Neural progenitor cell (in vitro differentiated cells): ENCODE measurements around the gene RPS2. TPM values are rescaled to one million over a fixed set of nuclear protein-coding genes. Genes with fewer than 3 reads are reported as not detected.
A peak's percentile ranks its signal among the peaks of the same experiment; 100 is the strongest.

Experiments
- DNase-seq: peaks from one replicate; pipeline ENCODE4 v3.0.0-alpha.2; 2016; ENCODE audit warnings: low spot score
- H2AFZ ChIP-seq: fragments of 200-600 bp; sonication (generic); replicated peaks from 2 replicates; pipeline ENCODE4 v1.6.1; 2016; ENCODE audit warnings: antibody characterized with exemption
- H3F3A ChIP-seq: fragments of 200-600 bp; sonication (generic); 2 replicates; pipeline ENCODE4 v1.6.1; 2016; ENCODE audit warnings: antibody characterized with exemption, low read depth
- H3K27ac ChIP-seq: fragments of 200-600 bp; sonication (generic); 2 replicates; pipeline ENCODE4 v1.5.1; 2016; ENCODE audit warnings: mild to moderate bottlenecking
- H3K27me3 ChIP-seq: fragments of 200-600 bp; sonication (generic); 2 replicates; pipeline ENCODE4 v1.6.1; 2016; ENCODE audit warnings: mild to moderate bottlenecking, moderate library complexity
- H3K36me3 ChIP-seq: fragments of 200-600 bp; sonication (generic); 2 replicates; pipeline ENCODE4 v1.5.1; 2016
- H3K4me1 ChIP-seq: fragments of 200-600 bp; sonication (generic); 2 replicates; pipeline ENCODE4 v1.6.1; 2016; ENCODE audit warnings: mixed run types
- H3K4me2 ChIP-seq: fragments of 200-600 bp; sonication (generic); 2 replicates; pipeline ENCODE4 v1.6.1; 2016
- H3K4me3 ChIP-seq: fragments of 200-600 bp; sonication (generic); 2 replicates; pipeline ENCODE4 v1.5.1; 2016
- H3K79me2 ChIP-seq: fragments of 200-600 bp; sonication (generic); 2 replicates; pipeline ENCODE4 v1.6.1; 2016; ENCODE audit warnings: low read depth
- H3K9ac ChIP-seq: fragments of 200-600 bp; sonication (generic); 2 replicates; pipeline ENCODE4 v1.6.1; 2016
- H3K9me3 ChIP-seq: fragments of 200-600 bp; sonication (generic); 2 replicates; pipeline ENCODE4 v1.5.1; 2016; ENCODE audit warnings: low read depth
- H4K20me1 ChIP-seq: fragments of 200-600 bp; sonication (generic); 2 replicates; pipeline ENCODE4 v1.6.1; 2016; ENCODE audit warnings: low read depth
- H3K27ac Mint-ChIP-seq: 3 replicates; pipeline ENCODE4 v1.8.0; 2021; ENCODE audit warnings: mixed read lengths
- H3K27me3 Mint-ChIP-seq: 2 replicates; pipeline ENCODE4 v1.8.0; 2022; ENCODE audit warnings: low read depth, mild to moderate bottlenecking, inconsistent platforms, moderate library complexity, mixed read lengths; ENCODE audit not compliant: insufficient read depth
- H3K36me3 Mint-ChIP-seq: 3 replicates; pipeline ENCODE4 v1.8.0; 2021; ENCODE audit warnings: mixed read lengths
- H3K4me1 Mint-ChIP-seq: 3 replicates; pipeline ENCODE4 v1.8.0; 2021; ENCODE audit warnings: mixed read lengths
- H3K4me3 Mint-ChIP-seq: 3 replicates; pipeline ENCODE4 v1.8.0; 2021; ENCODE audit warnings: mild to moderate bottlenecking, moderate library complexity, mixed read lengths
- H3K9me3 Mint-ChIP-seq: 3 replicates; pipeline ENCODE4 v1.8.0; 2020; ENCODE audit warnings: mixed read lengths
- EZH2 ChIP-seq: fragments of 200-600 bp; sonication (generic); IDR thresholded peaks from 2 replicates; pipeline ENCODE4 v1.6.1; 2017; ENCODE audit warnings: antibody characterized with exemption, mild to moderate bottlenecking, moderate library complexity
- EZH2phosphoT487 ChIP-seq: fragments of 200-600 bp; sonication (generic); IDR thresholded peaks from 2 replicates; pipeline ENCODE4 v1.6.1; 2017; ENCODE audit warnings: antibody characterized with exemption
- total RNA-seq: library from RNA; depleted of rRNA; stranded (reverse); fragments of >200 nt; gene quantifications from 2 replicates; pipeline ENCODE4 v1.2.3, GENCODE V29; 2015; ENCODE audit warnings: low replicate concordance
- TF ChIP-seq, protein P1 (sequence below): fragments of 200-600 bp; sonication (generic); IDR thresholded peaks from 2 replicates; pipeline ENCODE4 v1.5.1; 2017; ENCODE audit warnings: antibody characterized with exemption, mild to moderate bottlenecking

The RPS2 gene
- total RNA-seq, 1 donor from 2014 or later, result 3,079 TPM

DNA sequence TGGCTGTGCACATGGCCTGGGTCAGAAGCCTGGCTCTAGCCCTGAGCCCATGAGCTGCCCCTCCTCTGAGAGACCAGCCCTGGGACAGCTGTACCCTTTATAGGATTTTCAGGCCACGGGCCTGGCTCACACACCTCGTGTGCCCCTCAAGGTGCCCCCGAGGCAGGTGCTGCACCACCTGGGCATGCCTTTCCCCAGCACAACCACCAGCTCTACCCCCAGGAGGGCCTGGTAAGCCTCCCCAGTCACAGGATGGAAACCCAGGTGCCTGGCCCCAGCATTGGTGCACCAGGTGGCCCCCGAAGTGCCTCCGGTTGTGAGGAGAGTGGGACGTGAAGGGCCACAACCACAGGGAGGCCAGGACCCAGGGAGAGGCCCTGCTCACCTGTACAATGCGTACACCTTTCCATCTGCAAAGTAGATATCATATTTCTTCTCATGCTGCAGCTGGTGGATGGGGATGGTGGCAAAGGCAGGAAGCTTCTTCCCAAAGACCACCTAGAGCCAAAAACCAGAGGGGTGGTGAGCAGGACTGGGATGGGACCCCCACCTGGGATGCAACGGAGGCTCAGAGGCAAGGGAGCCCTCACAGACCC is 38.7 kb upstream of the RPS2 start:
- TF ChIP-seq, protein P1, sequence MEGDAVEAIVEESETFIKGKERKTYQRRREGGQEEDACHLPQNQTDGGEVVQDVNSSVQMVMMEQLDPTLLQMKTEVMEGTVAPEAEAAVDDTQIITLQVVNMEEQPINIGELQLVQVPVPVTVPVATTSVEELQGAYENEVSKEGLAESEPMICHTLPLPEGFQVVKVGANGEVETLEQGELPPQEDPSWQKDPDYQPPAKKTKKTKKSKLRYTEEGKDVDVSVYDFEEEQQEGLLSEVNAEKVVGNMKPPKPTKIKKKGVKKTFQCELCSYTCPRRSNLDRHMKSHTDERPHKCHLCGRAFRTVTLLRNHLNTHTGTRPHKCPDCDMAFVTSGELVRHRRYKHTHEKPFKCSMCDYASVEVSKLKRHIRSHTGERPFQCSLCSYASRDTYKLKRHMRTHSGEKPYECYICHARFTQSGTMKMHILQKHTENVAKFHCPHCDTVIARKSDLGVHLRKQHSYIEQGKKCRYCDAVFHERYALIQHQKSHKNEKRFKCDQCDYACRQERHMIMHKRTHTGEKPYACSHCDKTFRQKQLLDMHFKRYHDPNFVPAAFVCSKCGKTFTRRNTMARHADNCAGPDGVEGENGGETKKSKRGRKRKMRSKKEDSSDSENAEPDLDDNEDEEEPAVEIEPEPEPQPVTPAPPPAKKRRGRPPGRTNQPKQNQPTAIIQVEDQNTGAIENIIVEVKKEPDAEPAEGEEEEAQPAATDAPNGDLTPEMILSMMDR, result no peak
- no peak for TF ChIP-seq EZH2phosphoT487
- no peak for TF ChIP-seq EZH2
- Mint-ChIP-seq H3K9me3 (no peaks in the 10 kb centered on the region), H3K27ac (no peak overlapping the region), H3K4me3 (peak overlapping the region; percentile 58), H3K36me3 (peaks cover 2% of the 10 kb centered on the region), H3K4me1 (peaks cover 21% of the 10 kb centered on the region), H3K27me3 (no peaks in the 10 kb centered on the region)
- Histone ChIP-seq H3K79me2 (peaks cover 41% of the 10 kb centered on the region), H3K4me1 (peaks cover 10% of the 10 kb centered on the region), H3K4me3 (no peak overlapping the region), H3K27ac (no peak overlapping the region), H3K9ac (no peak overlapping the region), H3F3A (peaks cover 16% of the 10 kb centered on the region), H2AFZ (no peak overlapping the region), H4K20me1 (peaks cover 57% of the 10 kb centered on the region), H3K4me2 (no peak overlapping the region), H3K36me3 (no peaks in the 10 kb centered on the region), H3K9me3 (no peaks in the 10 kb centered on the region), H3K27me3 (no peaks in the 10 kb centered on the region)
- peak; percentile 1 for DNase-seq

DNA sequence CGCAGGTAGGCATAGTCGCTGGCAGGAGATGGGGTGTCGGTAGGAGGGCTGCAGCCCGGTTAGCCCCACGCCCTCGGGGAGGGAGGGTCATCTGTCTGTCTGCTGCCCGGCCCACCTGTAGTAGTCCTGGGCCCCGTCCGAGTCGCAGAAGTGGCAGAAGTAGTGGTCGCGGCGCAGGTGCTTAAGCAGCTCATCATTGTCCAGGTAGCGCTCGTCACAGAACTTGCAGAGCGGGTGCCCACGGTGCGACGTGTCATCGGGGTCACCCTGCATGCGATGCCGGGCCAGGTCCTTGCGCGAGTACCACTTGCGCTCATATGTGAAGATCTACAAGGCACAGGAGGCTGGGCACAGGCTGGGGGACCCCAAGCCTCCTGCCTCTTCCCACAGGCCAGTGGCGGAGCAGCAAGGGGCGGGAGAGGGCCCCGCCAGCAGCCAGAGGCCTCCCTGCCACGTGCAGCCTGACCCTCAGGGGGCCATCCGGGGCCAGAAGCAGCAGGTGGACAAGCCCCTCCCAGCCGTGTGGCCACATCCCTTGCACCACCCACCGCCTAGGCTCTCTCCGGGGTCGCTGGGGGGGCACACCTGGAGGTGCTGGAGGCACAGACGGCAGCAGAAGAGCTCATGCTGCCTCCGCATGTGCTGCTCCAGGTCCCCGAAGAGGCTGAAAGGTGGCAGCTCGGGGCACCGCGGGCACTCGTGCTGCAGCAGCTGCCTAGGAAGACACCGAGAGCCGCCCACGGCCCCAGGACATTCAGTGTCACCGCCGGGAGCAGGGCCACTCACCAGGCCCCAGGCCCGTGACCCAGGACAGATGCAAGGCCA is 38.0 kb upstream of the RPS2 start:
- Histone ChIP-seq H2AFZ (no peak overlapping the region), H3K4me2 (no peak overlapping the region), H3F3A (peaks cover 16% of the 10 kb centered on the region), H3K9me3 (no peaks in the 10 kb centered on the region), H3K27ac (no peak overlapping the region), H3K4me1 (peaks cover 6% of the 10 kb centered on the region), H3K27me3 (no peaks in the 10 kb centered on the region), H3K36me3 (no peaks in the 10 kb centered on the region), H3K79me2 (peaks cover 34% of the 10 kb centered on the region), H4K20me1 (peaks cover 50% of the 10 kb centered on the region), H3K9ac (no peak overlapping the region), H3K4me3 (no peak overlapping the region)
- Mint-ChIP-seq H3K9me3 (no peaks in the 10 kb centered on the region), H3K27ac (no peak overlapping the region), H3K36me3 (peaks cover 3% of the 10 kb centered on the region), H3K4me1 (peaks cover 16% of the 10 kb centered on the region), H3K27me3 (no peaks in the 10 kb centered on the region), H3K4me3 (no peak overlapping the region)
- peak; percentile 1 for DNase-seq
- TF ChIP-seq EZH2phosphoT487 (no peak), EZH2 (no peak)
- TF ChIP-seq, protein P1, result no peak

DNA sequence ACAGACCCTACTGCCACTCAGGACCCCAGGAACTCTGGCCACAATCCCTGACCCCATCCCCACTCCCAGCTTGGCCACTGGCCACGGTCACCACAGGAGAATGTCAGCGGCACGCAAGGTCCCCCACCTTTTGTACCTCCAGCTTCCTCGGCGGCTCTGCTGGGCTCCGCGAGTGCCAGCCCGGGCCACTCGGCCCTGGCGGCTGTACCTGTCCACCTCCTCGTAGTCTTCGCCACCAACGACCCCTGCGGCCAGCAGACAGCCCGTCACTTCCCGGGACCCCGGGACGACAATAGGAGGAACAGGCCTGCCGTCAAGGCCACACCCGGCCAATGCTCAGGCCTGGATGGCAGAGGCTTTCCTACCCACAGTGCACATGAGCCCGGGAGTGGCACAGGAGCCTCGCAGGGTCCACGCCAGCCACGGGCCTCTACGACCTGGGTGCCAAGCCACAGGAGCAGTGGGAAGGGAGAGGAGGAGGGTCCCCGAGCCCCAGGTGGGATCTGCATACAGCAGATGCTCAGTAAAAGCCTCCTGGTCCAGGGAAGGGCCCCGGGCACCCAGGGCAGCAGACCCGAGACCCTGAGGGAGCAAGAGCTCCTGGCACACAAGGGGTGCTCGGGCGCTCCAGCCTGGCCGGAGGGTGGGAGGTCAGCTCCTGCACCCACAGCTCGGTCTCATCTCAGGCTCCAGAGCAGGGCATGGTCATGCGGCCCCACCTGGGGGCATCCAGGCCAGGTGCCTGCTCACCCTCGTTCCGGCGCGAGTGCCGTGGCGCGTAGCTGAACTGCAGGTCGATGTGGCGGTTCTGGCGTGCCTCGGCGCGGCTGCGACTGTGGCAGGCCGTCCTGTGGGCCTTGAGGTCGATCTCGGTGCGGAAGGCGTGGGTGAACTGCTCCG is 37.1 kb upstream of the RPS2 start:
- Histone ChIP-seq H3K4me2 (no peak overlapping the region), H3K79me2 (peaks cover 25% of the 10 kb centered on the region), H4K20me1 (peaks cover 41% of the 10 kb centered on the region), H3F3A (peaks cover 16% of the 10 kb centered on the region), H3K36me3 (no peaks in the 10 kb centered on the region), H3K4me3 (no peak overlapping the region), H3K27me3 (no peaks in the 10 kb centered on the region), H3K9ac (no peak overlapping the region), H2AFZ (no peak overlapping the region), H3K4me1 (peaks cover 6% of the 10 kb centered on the region), H3K27ac (no peak overlapping the region), H3K9me3 (no peaks in the 10 kb centered on the region)
- peaks cover 6% of the 10 kb centered on the region for H3K36me3 Mint-ChIP-seq
- H3K4me3 Mint-ChIP-seq, result no peak overlapping the region
- no peaks in the 10 kb centered on the region for H3K9me3 Mint-ChIP-seq
- DNase-seq, result no peak
- H3K27ac Mint-ChIP-seq, result no peak overlapping the region
- peaks cover 14% of the 10 kb centered on the region for H3K4me1 Mint-ChIP-seq
- TF ChIP-seq, protein P1, result no peak
- no peak for TF ChIP-seq EZH2
- TF ChIP-seq EZH2phosphoT487, result no peak
- H3K27me3 Mint-ChIP-seq, result no peaks in the 10 kb centered on the region
